HepG2 (cell line): Measurements from ENCODE around the gene ZNF101. TPM values are rescaled to one million over a fixed set of nuclear protein-coding genes. Genes with fewer than 3 reads are reported as not detected.

ENCODE experiments used
- ATAC-seq: fragments of 200-7000 bp; cut with Tn5 transposase; 3 replicates; pipeline ENCODE4 v1.9.1; 2020; ENCODE audit warnings: mild to moderate bottlenecking, moderate library complexity
- BruUV-seq: library from RNA; stranded (reverse); fragments of 400-500 nt; replicated peaks from 2 replicates; lab custom pipeline; 2021; lab: Mats Ljungman, UMichigan
- CTCF ChIA-PET: fragments of 300-600 bp; formaldehyde crosslinking; extraction: SDS; loops from one replicate; lab custom pipeline; 2021; ENCODE audit warnings: low total read pairs, inconsistent platforms, low intra/inter-chr PET ratio; lab: Yijun Ruan, JAX
- POLR2A ChIA-PET: fragments of 350-600 bp; sonication (Branson Sonifier 250); formaldehyde crosslinking; loops from one replicate; lab custom pipeline; 2020; ENCODE audit warnings: antibody characterized with exemption, inconsistent platforms; lab: Yijun Ruan, JAX
- DNase-seq: peaks from one replicate; pipeline ENCODE4 v3.0.0-alpha.2; 2015; ENCODE audit warnings: low spot score
- FAIRE-seq: peaks from 3 replicates; lab custom pipeline; 2011; peaks lifted over from hg19 to GRCh38; lab: Jason Lieb, UNC
- H2AFZ ChIP-seq: one replicate; pipeline ENCODE4 v1.6.1; 2011; ENCODE audit warnings: low read length, inconsistent platforms
- H3K27ac ChIP-seq: fragments of 300-600 bp; 3 replicates; pipeline ENCODE4 v1.8.0; 2011; ENCODE audit warnings: mixed run types, mild to moderate bottlenecking, mixed read lengths, low read length, inconsistent platforms; ENCODE audit not compliant: insufficient read depth; ENCODE audit errors: extremely low read length
- H3K27me3 ChIP-seq, 2 experiments: fragments of 200-600 bp in 1 of 2; 2 replicates in 1 of 2; 3 replicates in 1 of 2; pipeline versions ENCODE4 v1.6.0 to v1.8.0; 2011; ENCODE audit warnings: low read length in 2 of 2, mild to moderate bottlenecking in 2 of 2, moderate library complexity in 2 of 2, inconsistent platforms in 1 of 2; ENCODE audit not compliant: insufficient read depth in 2 of 2, control insufficient read depth in 1 of 2
- H3K36me3 ChIP-seq, 2 experiments: fragments of 200-600 bp in 1 of 2; replicated peaks in 1 of 2; 2 replicates in 1 of 2; 3 replicates in 1 of 2; pipeline versions ENCODE4 v1.5.1 to v1.8.0; 2011; ENCODE audit warnings: low read length in 2 of 2, inconsistent platforms in 1 of 2; ENCODE audit not compliant: insufficient read depth in 2 of 2, control insufficient read depth in 1 of 2
- H3K4me1 ChIP-seq: 2 replicates; pipeline ENCODE4 v1.5.1; 2012; ENCODE audit warnings: low read length, inconsistent platforms; ENCODE audit not compliant: insufficient read depth
- H3K4me2 ChIP-seq: 2 replicates; pipeline ENCODE4 v1.6.0; 2011; ENCODE audit warnings: low read depth, low read length, inconsistent platforms
- H3K4me3 ChIP-seq, 3 experiments: fragments of 200-600 bp in 1 of 3; sonication (generic), shearing (Covaris generic) in 1 of 3; replicated peaks in 1 of 3; 2 replicates each; pipeline ENCODE4 v1.5.1; 2011 to 2016; ENCODE audit warnings: low read length in 3 of 3, inconsistent platforms in 2 of 3, low read depth in 2 of 3, mild to moderate bottlenecking in 2 of 3, control low read depth in 1 of 3, mixed read lengths in 1 of 3; ENCODE audit not compliant: insufficient read depth in 1 of 3
- H3K79me2 ChIP-seq: one replicate; pipeline ENCODE4 v1.6.1; 2011; ENCODE audit warnings: low read length, inconsistent platforms; ENCODE audit not compliant: insufficient read depth
- H3K9ac ChIP-seq: 2 replicates; pipeline ENCODE4 v1.6.0; 2011; ENCODE audit warnings: mild to moderate bottlenecking, low read depth, low read length, inconsistent platforms; ENCODE audit not compliant: insufficient read depth
- H3K9me3 ChIP-seq: 2 replicates; pipeline ENCODE4 v1.5.1; 2012; ENCODE audit warnings: mild to moderate bottlenecking, low read length
- H4K20me1 ChIP-seq: 2 replicates; pipeline ENCODE4 v1.6.0; 2011; ENCODE audit warnings: inconsistent platforms, mild to moderate bottlenecking, low read length, moderate library complexity; ENCODE audit not compliant: insufficient read depth
- KDM2A ChIP-seq: sonication (generic); formaldehyde crosslinking; IDR thresholded peaks from 2 replicates; pipeline ENCODE4 v1.4.0; 2020; ENCODE audit warnings: low read depth, missing genetic modification reagents, borderline replicate concordance
- MAFF ChIP-seq: IDR thresholded peaks from 2 replicates; pipeline ENCODE4 v1.6.1; 2011; ENCODE audit warnings: low read depth, low read length, improper control_type of control experiment
- MTF2 ChIP-seq: sonication (generic); formaldehyde crosslinking; IDR thresholded peaks from 2 replicates; pipeline ENCODE4 v1.5.0; 2020; ENCODE audit warnings: missing genetic modification reagents, borderline replicate concordance
- PAX8 ChIP-seq: sonication (generic); formaldehyde crosslinking; IDR thresholded peaks from 2 replicates; pipeline ENCODE4 v1.8.0; 2022; ENCODE audit warnings: mild to moderate bottlenecking, missing genetic modification reagents, borderline replicate concordance
- PCBP2 ChIP-seq: fragments of 200-400 bp; formaldehyde crosslinking; optimal IDR thresholded peaks from 2 replicates; pipeline ENCODE3; 2018; ENCODE audit warnings: low read length, low read depth; ENCODE audit not compliant: poor library complexity, severe bottlenecking
- POGK ChIP-seq: sonication (generic); formaldehyde crosslinking; conservative IDR thresholded peaks from 2 replicates; pipeline ENCODE4 v1.8.0; 2022; ENCODE audit warnings: mild to moderate bottlenecking, moderate library complexity, missing genetic modification reagents
- REL ChIP-seq: sonication (generic); formaldehyde crosslinking; conservative IDR thresholded peaks from 2 replicates; pipeline ENCODE4 v1.8.0; 2022; ENCODE audit warnings: mild to moderate bottlenecking, missing genetic modification reagents, moderate library complexity
- RELA ChIP-seq: sonication (generic); formaldehyde crosslinking; IDR thresholded peaks from 2 replicates; pipeline ENCODE4 v1.4.0; 2020; ENCODE audit warnings: missing genetic modification reagents
- SMYD3 ChIP-seq: sonication (generic); formaldehyde crosslinking; IDR thresholded peaks from 2 replicates; pipeline ENCODE4 v1.8.1; 2023; ENCODE audit warnings: mild to moderate bottlenecking, missing genetic modification reagents
- ZNF18 ChIP-seq: sonication (generic); formaldehyde crosslinking; IDR thresholded peaks from 2 replicates; pipeline ENCODE4 v1.8.0; 2022; ENCODE audit warnings: mild to moderate bottlenecking, missing genetic modification reagents; ENCODE audit not compliant: insufficient replicate concordance
- ZNF276 ChIP-seq: sonication (generic); formaldehyde crosslinking; IDR thresholded peaks from 2 replicates; pipeline ENCODE4 v1.4.0; 2020; ENCODE audit warnings: mild to moderate bottlenecking, low read depth, missing genetic modification reagents
- ZNF547 ChIP-seq: sonication (generic); formaldehyde crosslinking; IDR thresholded peaks from 2 replicates; pipeline ENCODE4 v1.5.1; 2020; ENCODE audit warnings: mild to moderate bottlenecking, missing genetic modification reagents
- ZNF616 ChIP-seq: sonication (generic); formaldehyde crosslinking; IDR thresholded peaks from 2 replicates; pipeline ENCODE4 v1.5.0; 2020; ENCODE audit warnings: low read depth, mild to moderate bottlenecking, missing genetic modification reagents
- WGBS: methylation state at CpG from one replicate; pipeline ENCODE4 v1.1.6; 2017; ENCODE audit warnings: low lambda C conversion rate; 5-methylcytosine and 5-hydroxymethylcytosine counted together
- in situ Hi-C: cut with HindIII; loops from 2 replicates; pipeline ENCODE4 v1.10.0; 2017; ENCODE audit warnings: low pct_unique_long_range_greater_than_20kb; ENCODE audit not compliant: extremely low pct_ligation_motif_present
- intact Hi-C: fragments of 100-400 bp; cut with micrococcal nuclease; formaldehyde crosslinking; loops from one replicate; pipeline ENCODE4 v1.10.0; 2022; ENCODE audit not compliant: unreplicated experiment
- polyA plus RNA-seq, 8 experiments: library from polyadenylated mRNA; depleted of rRNA in 3 of 8; stranded (reverse) in 7 of 8; unstranded in 1 of 8; fragments of >200 nt; fragmentation: Illumina TruSeq in 4 of 8; extraction: Trizol in 4 of 8; gene quantifications; 2 replicates each; pipeline versions ENCODE4 v1.2.1 to v1.2.3, GENCODE V29; 2011 to 2016; ENCODE audit warnings: low read depth in 4 of 8, missing spikeins in 1 of 8, mixed read lengths in 1 of 8; ENCODE audit not compliant: insufficient read depth in 1 of 8
- total RNA-seq, 5 experiments: library from RNA; depleted of rRNA; stranded (reverse); fragments of >200 nt; fragmentation: Illumina TruSeq; extraction: Trizol; gene quantifications; 2 replicates each; pipeline ENCODE4 v1.2.3, GENCODE V29; 2016; ENCODE audit warnings: low read depth in 1 of 5
- TF ChIP-seq, protein P1 (sequence below): sonication (generic); formaldehyde crosslinking; IDR thresholded peaks from 2 replicates; pipeline ENCODE4 v1.8.1; 2023; ENCODE audit warnings: mild to moderate bottlenecking, missing genetic modification reagents, borderline replicate concordance

Gene ZNF101
- total and polyA plus RNA-seq, 2 of the 13 experiments (the other 11 are each of a cell fraction or from before 2014, with no cell fraction given), result 12.9 to 28.9 TPM

GRCh38 chr19:19619849-19620210, 48.8 kb upstream of the ZNF101 start:
- intact Hi-C loops, result no loop called here
- Histone ChIP-seq H3K9me3 (no peaks in the 10 kb centered on the region), H4K20me1 (no peaks in the 10 kb centered on the region), H3K27ac (no peak overlapping the region), H3K4me2 (peak overlapping the region; percentile 42; the same call in 1 of the 2 replicates), H3K27me3 (no peaks in the 10 kb centered on the region; a peak in 1 of 5 replicates), H3K9ac (no peak overlapping the region), H3K4me3 (no peak overlapping the region), H3K36me3 (no peaks in the 10 kb centered on the region), H3K4me1 (peaks cover 24% of the 10 kb centered on the region), H3K79me2 (no peaks in the 10 kb centered on the region), H2AFZ (no peak overlapping the region)
- in situ Hi-C loops, result no loop called here
- ATAC-seq (no peak), FAIRE-seq (no peak), DNase-seq (no peak)
- BruUV-seq, result no TSS peak
- ChIA-PET POLR2A (no interaction called here), CTCF (no interaction called here)
- WGBS, result 18% methylated on average over 7 of the region's 7 CpGs
- no peak for TF ChIP-seq ZNF547
- no peak for TF ChIP-seq ZNF616
- TF ChIP-seq ZNF18 (CRISPR knock-in tag), result no peak
- TF ChIP-seq ZNF276, result no peak

GRCh38 chr19:19623383-19623782, 45.3 kb upstream of the ZNF101 start:
- ChIA-PET CTCF (no interaction called here), POLR2A (no interaction called here)
- no peak overlapping the region for H3K4me3 ChIP-seq
- no peaks in the 10 kb centered on the region for H3K9me3 ChIP-seq
- H3K36me3 ChIP-seq, result no peaks in the 10 kb centered on the region
- H3K9ac ChIP-seq, result no peak overlapping the region
- H3K79me2 ChIP-seq, result no peaks in the 10 kb centered on the region
- no peak overlapping the region for H3K27ac ChIP-seq
- H4K20me1 ChIP-seq, result no peaks in the 10 kb centered on the region
- no peak overlapping the region for H2AFZ ChIP-seq
- intact Hi-C loops (no loop called here), in situ Hi-C loops (no loop called here)
- H3K27me3 ChIP-seq, result no peaks in the 10 kb centered on the region; a peak in 1 of 5 replicates
- FAIRE-seq, result no peak
- WGBS, result 25% methylated on average over 5 of the region's 5 CpGs
- no peak for ATAC-seq
- no TSS peak for BruUV-seq
- peaks cover 14% of the 10 kb centered on the region for H3K4me1 ChIP-seq
- H3K4me2 ChIP-seq, result no peak overlapping the region
- DNase-seq, result no peak
- TF ChIP-seq, protein P1, sequence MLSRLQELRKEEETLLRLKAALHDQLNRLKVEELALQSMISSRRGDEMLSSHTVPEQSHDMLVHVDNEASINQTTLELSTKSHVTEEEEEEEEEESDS (CRISPR knock-in tag), result no peak
- TF ChIP-seq RELA (CRISPR knock-in tag), result no peak
- TF ChIP-seq POGK (CRISPR knock-in tag), result no peak
- TF ChIP-seq SMYD3, result no peak
- TF ChIP-seq MTF2 (CRISPR knock-in tag), result no peak
- no peak for TF ChIP-seq PAX8 (CRISPR knock-in tag)
- TF ChIP-seq REL (CRISPR knock-in tag), result no peak
- TF ChIP-seq MAFF, result no peak
- no peak for TF ChIP-seq KDM2A (CRISPR knock-in tag)
- no peak for TF ChIP-seq PCBP2
